PC-3 (cell line): ENCODE results near the gene PKD2L2.

Experiments
- CTCF ChIP-seq: fragments of 300-600 bp; sonication (generic); conservative IDR thresholded peaks from 2 replicates; pipeline ENCODE4 v1.5.1; 2017; ENCODE audit warnings: antibody characterized with exemption, low read depth, mild to moderate bottlenecking, low read length
- EZH2 ChIP-seq: fragments of 300-600 bp; sonication (generic); IDR thresholded peaks from one replicate; pipeline ENCODE4 v1.6.1; 2017; ENCODE audit warnings: antibody characterized with exemption, mild to moderate bottlenecking, low read length; ENCODE audit not compliant: unreplicated experiment
- EZH2phosphoT487 ChIP-seq: fragments of 300-600 bp; sonication (generic); IDR thresholded peaks from 2 replicates; pipeline ENCODE4 v1.6.1; 2018; ENCODE audit warnings: mild to moderate bottlenecking, antibody characterized with exemption, low read length, borderline replicate concordance

GRCh38 chr5:137989419-137989818 is 100.2 kb downstream of the PKD2L2 start:
- TF ChIP-seq CTCF: no peak
- TF ChIP-seq EZH2phosphoT487: no peak
- TF ChIP-seq EZH2: no peak
